Kidney (tissue), 14 donors: ENCODE data around the gene CEP89. TPM values are rescaled to one million over a fixed set of nuclear protein-coding genes. Genes with fewer than 3 reads are reported as not detected.

Source experiments
- DNase-seq, 5 donors: peaks; one replicate each; pipeline ENCODE4 v3.0.0-alpha.2; 2013 to 2020
- FAIRE-seq: peaks from 2 replicates; lab custom pipeline; 2012; peaks lifted over from hg19 to GRCh38; lab: Jason Lieb, UNC
- H3K27ac ChIP-seq, 2 donors: one replicate each; pipeline ENCODE4 v1.7.0; 2013; ENCODE audit warnings: low read depth in 2 of 2, low read length in 2 of 2, inconsistent platforms in 1 of 2
- H3K27me3 ChIP-seq: one replicate; pipeline ENCODE4 v1.7.1; 2013; ENCODE audit warnings: low read length, inconsistent platforms; ENCODE audit not compliant: control insufficient read depth, insufficient read depth
- H3K36me3 ChIP-seq, 3 donors: one replicate each; pipeline versions ENCODE4 v1.7.0 to v1.7.1; 2013; ENCODE audit warnings: low read length in 3 of 3, control low read depth in 1 of 3, inconsistent platforms in 1 of 3; ENCODE audit not compliant: insufficient read depth in 3 of 3, control insufficient read depth in 2 of 3
- H3K4me1 ChIP-seq, 3 donors: one replicate each; pipeline versions ENCODE4 v1.7.0 to v1.7.1; 2013; ENCODE audit warnings: low read length in 3 of 3, inconsistent platforms in 1 of 3, low read depth in 1 of 3; ENCODE audit not compliant: control insufficient read depth in 2 of 3, insufficient read depth in 2 of 3
- H3K4me3 ChIP-seq, 3 donors: one replicate each; pipeline versions ENCODE4 v1.7.0 to v1.8.1; 2013; ENCODE audit warnings: low read length in 3 of 3, control low read depth in 1 of 3, inconsistent platforms in 1 of 3
- H3K9ac ChIP-seq, 3 donors: one replicate each; pipeline versions ENCODE4 v1.7.0 to v1.7.1; 2013; ENCODE audit warnings: low read length in 3 of 3, control low read depth in 1 of 3, inconsistent platforms in 1 of 3
- H3K9me3 ChIP-seq, 3 donors: one replicate each; pipeline versions ENCODE4 v1.7.0 to v1.7.1; 2013; ENCODE audit warnings: low read length in 3 of 3, control low read depth in 1 of 3, inconsistent platforms in 1 of 3; ENCODE audit not compliant: control insufficient read depth in 2 of 3, insufficient read depth in 1 of 3
- intact Hi-C: fragments of 100-400 bp; cut with DNase I; formaldehyde crosslinking; loops from one replicate; pipeline ENCODE4 v1.11.1; 2022
- polyA plus RNA-seq: library from polyadenylated mRNA; stranded (reverse); fragments of 350-450 nt; fragmentation: Illumina TruSeq; extraction: RNeasy Lipid Tissue Mini Kit (QIAGEN cat#74804); gene quantifications from one replicate; pipeline ENCODE4 v1.2.3, GENCODE V29; 2014; ENCODE audit warnings: low read depth, low replicate concordance; ENCODE audit not compliant: insufficient read depth
- total RNA-seq: library from RNA; stranded (reverse); fragmentation: NEBNext Ultra II Directional; extraction: Animal tissue kit (Norgen Biotek cat#: 25700); gene quantifications from one replicate; pipeline ENCODE4 v1.2.1, GENCODE V29; 2021
- TF ChIP-seq, protein P1 (sequence below): IDR thresholded peaks from 3 replicates; pipeline ENCODE4 v1.5.1; 2012; ENCODE audit warnings: mild to moderate bottlenecking, moderate library complexity, borderline replicate concordance; ENCODE audit not compliant: insufficient read depth; ENCODE audit errors: extremely low read depth
- donor health status: control.
- donor health status: control.
- donor health status: control.
- donor health status: control.
- donor health status: control.
- donor health status: DM: yes; HTN: yes; CAD: no.
- donor health status: Normal renal cell carcinoma (clear cell type).

CEP89 gene
- total and polyA plus RNA-seq, 2 donors from 2014 or later, result 12.4 to 24.0 TPM

DNA sequence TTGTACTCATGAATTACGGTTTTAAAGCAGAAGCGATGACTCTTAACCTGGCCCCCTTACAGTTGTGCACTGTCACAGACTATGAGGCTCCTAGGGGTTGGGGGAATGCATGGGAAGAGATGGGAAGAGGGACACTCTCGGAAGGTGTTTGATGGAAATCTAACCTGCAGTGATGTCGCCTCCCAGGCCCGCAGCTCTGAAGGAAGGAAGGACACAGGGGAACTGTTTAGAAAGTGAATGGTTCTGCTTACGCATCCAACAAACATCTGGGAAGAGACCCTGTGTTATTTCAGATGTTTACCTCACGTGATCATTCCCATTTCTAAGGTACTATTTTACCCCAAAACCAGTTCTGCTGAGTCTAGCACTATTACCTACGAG is 54.2 kb downstream of the CEP89 start:
- no peak overlapping the region for H3K4me3 ChIP-seq
- no peak overlapping the region for H3K27ac ChIP-seq
- no peaks in the 10 kb centered on the region for H3K4me1 ChIP-seq
- no peak overlapping the region for H3K9ac ChIP-seq
- TF ChIP-seq, protein P1, sequence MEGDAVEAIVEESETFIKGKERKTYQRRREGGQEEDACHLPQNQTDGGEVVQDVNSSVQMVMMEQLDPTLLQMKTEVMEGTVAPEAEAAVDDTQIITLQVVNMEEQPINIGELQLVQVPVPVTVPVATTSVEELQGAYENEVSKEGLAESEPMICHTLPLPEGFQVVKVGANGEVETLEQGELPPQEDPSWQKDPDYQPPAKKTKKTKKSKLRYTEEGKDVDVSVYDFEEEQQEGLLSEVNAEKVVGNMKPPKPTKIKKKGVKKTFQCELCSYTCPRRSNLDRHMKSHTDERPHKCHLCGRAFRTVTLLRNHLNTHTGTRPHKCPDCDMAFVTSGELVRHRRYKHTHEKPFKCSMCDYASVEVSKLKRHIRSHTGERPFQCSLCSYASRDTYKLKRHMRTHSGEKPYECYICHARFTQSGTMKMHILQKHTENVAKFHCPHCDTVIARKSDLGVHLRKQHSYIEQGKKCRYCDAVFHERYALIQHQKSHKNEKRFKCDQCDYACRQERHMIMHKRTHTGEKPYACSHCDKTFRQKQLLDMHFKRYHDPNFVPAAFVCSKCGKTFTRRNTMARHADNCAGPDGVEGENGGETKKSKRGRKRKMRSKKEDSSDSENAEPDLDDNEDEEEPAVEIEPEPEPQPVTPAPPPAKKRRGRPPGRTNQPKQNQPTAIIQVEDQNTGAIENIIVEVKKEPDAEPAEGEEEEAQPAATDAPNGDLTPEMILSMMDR, result no peak
- no peaks in the 10 kb centered on the region for H3K9me3 ChIP-seq
- no peak for FAIRE-seq
- peaks cover 2 to 6% (median 2%) of the 10 kb centered on the region in 3 donors for H3K36me3 ChIP-seq
- no peaks in the 10 kb centered on the region for H3K27me3 ChIP-seq
- DNase-seq, result no peak
- intact Hi-C loops, result no loop called here

DNA sequence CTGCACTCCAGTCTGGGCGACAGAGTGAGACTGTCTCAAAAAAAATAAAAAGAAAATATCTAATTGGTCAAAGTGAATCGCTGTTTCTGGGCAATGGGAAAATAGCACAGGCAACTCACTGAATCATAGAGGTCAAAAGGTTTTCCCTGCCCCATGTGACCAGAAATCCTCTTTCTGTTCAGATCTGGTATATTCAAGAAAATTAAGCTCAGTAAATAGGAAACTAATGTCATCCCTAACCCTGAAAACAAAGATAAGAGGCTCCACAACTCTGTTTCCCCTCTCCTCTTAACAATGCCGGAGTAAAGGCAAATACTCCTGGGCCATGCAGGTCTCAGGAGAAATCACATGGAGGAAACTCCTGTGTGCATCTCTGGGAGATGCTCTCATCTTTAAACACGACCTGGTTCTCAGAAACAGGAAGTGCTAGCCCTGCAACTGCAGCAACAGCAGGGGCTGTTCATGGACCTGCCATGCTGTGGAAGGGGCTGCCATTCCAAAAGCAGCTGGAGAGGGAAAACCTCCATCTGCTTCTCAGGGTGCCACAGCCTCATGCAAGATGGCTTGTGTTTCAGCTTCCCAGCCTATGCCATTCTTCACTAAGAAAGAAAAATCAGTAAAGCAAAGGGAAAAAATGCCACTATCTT is 54.7 kb downstream of the CEP89 start:
- intact Hi-C loops, result no loop called here
- DNase-seq (no peak), FAIRE-seq (no peak)
- no peaks in the 10 kb centered on the region for H3K27me3 ChIP-seq
- H3K4me3 ChIP-seq, result no peak overlapping the region
- TF ChIP-seq, protein P1, result no peak
- no peak overlapping the region for H3K9ac ChIP-seq
- no peaks in the 10 kb centered on the region for H3K4me1 ChIP-seq
- peaks cover 2 to 6% (median 2%) of the 10 kb centered on the region in 3 donors for H3K36me3 ChIP-seq
- no peaks in the 10 kb centered on the region for H3K9me3 ChIP-seq
- H3K27ac ChIP-seq, result no peak overlapping the region

- Histone ChIP-seq H3K4me3 (no peak overlapping the region), H3K9ac (no peak overlapping the region), H3K4me1 (no peaks in the 10 kb centered on the region), H3K27ac (no peak overlapping the region), H3K36me3 (peaks cover 0 to 6% (median 2%) of the 10 kb centered on the region in 3 donors), H3K27me3 (no peaks in the 10 kb centered on the region), H3K9me3 (no peaks in the 10 kb centered on the region)
- TF ChIP-seq, protein P1, result no peak
- no peak for FAIRE-seq
- intact Hi-C loops, result no loop called here
- no peak for DNase-seq
These were observed 56.7 kb downstream of the CEP89 start for GRCh38 chr19:32914879-32915660.
